Measurements from ENCODE around the gene ARID5A.

DNA sequence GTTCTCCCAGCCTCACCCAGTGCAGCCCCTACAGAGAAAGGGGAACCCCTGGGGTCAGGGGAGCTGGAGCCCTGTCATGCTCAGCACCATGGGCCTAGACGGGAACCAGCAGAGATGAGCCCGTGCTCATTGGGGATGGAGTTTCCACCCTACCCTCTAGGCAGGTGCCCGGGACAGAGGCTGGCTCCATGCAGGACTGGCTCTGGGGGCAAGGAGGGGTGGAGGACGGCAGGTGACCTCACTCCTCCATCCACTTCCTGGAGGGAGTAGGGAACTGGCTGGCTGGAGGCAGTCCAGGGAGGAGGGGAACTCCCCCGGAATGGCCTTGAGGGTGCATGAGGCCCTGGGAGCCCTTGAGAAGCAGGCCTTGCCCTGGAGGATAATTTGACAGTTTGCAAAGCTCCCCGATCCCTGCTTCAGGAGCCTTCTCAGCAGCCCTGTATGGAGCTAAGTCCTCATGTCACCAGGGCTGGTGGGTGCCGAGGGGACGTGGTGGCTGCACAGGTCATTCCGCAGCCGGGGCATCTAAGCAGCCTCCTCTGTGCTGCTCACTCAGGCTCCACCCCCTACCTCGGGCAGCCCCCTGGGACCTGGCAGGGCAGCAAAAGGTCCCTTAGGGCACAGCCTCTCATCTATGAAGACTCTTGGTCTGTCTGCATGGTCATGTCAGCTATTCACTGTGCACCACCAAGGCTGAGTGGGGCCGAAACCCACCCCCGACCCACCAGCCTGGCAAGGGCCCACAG is 33.5 kb upstream of the ARID5A start:
- TF ChIP-seq POLR2A (IDR thresholded peaks at IDR 0.05; ENCODE audit: low read length) (no peak), GATA1 (IDR thresholded peaks at IDR 0.05; ENCODE audit: low read depth, low read length) (no peak)
